Measurements from ENCODE around the gene LRRC71. TPM values are rescaled to one million over a fixed set of nuclear protein-coding genes. Genes with fewer than 3 reads are reported as not detected.
A peak's percentile ranks its signal among the peaks of the same experiment; 100 is the strongest.

LRRC71 gene
- total RNA-seq, 4 donors from 2014 or later: 0.60 to 0.78 (median 0.66) TPM; not detected in 1

DNA sequence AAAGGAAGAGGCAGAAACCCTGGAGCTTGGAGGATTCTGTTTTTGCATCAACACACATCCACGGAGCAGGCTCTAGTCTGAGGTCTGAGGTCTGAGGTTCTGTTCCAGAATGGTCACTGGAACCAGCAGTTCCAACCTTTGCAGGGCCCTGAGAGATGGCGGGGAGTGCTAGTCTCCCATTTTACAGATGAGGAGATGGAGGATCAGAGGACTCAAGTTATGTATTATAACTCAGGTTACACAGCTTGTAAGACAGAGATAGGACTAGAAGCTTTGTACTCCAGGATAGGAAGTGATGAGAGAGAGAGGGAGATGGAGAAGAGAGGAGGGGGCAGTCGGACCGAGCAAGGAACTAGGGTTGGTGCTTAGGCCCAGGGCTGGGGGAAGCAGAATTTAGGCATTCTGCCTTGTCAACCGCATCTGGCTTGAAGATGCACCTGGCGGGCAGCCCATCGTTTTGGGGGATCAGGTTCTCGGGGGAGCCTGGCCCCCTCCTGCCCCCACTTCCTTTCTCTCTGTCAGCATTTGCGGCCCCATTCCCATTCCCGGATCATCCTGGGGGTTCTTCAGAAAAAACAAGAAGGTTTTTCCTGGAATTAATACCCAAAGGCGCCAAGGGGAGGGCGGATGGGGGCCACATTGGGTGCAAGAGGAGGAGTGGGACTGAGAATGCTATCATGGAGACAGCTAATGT is 21.3 kb upstream of the LRRC71 start:
- Histone ChIP-seq H3K36me3 (no peaks in the 10 kb centered on the region), H3K27me3 (peaks cover 0 to 5% of the 10 kb centered on the region in 2 donors), H3K9me3 (no peaks in the 10 kb centered on the region), H3K4me1 (peaks cover 0 to 99% (median 55%) of the 10 kb centered on the region in 4 donors), H3K27ac (peak overlapping the region in 2 of 4 donors; percentile 69 to 97), H3K4me3 (no peak overlapping the region)
- DNase-seq (ENCODE audit: low spot score in 2 of 2): no peak
- TF ChIP-seq, protein P1, sequence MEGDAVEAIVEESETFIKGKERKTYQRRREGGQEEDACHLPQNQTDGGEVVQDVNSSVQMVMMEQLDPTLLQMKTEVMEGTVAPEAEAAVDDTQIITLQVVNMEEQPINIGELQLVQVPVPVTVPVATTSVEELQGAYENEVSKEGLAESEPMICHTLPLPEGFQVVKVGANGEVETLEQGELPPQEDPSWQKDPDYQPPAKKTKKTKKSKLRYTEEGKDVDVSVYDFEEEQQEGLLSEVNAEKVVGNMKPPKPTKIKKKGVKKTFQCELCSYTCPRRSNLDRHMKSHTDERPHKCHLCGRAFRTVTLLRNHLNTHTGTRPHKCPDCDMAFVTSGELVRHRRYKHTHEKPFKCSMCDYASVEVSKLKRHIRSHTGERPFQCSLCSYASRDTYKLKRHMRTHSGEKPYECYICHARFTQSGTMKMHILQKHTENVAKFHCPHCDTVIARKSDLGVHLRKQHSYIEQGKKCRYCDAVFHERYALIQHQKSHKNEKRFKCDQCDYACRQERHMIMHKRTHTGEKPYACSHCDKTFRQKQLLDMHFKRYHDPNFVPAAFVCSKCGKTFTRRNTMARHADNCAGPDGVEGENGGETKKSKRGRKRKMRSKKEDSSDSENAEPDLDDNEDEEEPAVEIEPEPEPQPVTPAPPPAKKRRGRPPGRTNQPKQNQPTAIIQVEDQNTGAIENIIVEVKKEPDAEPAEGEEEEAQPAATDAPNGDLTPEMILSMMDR (IDR thresholded peaks at IDR 0.05): no peak
- no peak for TF ChIP-seq POLR2A (IDR thresholded peaks at IDR 0.05)
- no peak for TF ChIP-seq EP300 (IDR thresholded peaks at IDR 0.05)
- WGBS, 2 donors: 70 to 72% methylated on average over 12 of the region's 12 CpGs

DNA sequence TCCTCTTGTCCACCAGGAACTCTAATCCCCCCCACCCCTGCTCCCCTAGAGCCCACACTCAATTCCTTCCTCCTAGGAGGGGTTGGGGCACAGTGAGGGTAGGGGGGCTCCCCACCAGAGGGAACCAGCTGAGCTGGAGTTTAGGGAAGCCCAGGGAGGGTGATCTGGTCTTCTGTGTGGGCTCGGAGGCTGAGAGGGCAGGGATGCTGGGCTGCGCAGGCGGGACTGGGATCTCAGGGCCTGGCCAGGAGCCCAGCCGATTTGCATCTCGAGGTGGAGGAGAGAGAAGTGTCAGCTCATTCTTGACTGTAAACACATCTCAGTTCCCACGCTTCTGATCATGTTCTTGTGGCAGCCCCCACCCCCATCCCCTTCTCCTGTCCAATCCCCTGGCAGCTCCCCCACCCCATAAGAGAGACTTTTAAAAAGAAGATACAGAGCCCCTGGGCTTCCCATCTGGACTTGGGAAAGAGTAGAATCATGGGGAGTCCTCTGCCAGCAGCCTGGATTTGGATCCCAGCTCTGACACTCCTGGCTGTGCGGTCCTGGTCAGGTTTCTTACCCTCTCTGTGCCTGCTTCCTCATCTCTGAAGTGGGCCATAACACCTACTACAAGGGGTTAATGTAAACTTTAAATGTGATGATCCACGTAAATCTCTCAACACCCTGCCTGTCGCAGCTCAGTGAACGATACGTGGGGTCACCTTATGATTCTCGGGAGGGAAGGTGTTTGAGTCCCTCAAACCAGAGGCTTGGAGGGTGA is 20.3 kb upstream of the LRRC71 start:
- H3K27me3 ChIP-seq: no peaks in the 10 kb centered on the region
- no peaks in the 10 kb centered on the region for H3K9me3 ChIP-seq
- peaks cover 0 to 100% (median 59%) of the 10 kb centered on the region in 4 donors for H3K4me1 ChIP-seq
- 49 to 57% methylated on average over 12 of the region's 12 CpGs for WGBS, 2 donors
- TF ChIP-seq EP300 (IDR thresholded peaks at IDR 0.05) (no peak), POLR2A (IDR thresholded peaks at IDR 0.05) (no peak)
- TF ChIP-seq, protein P1 (IDR thresholded peaks at IDR 0.05): no peak
- H3K4me3 ChIP-seq: no peak overlapping the region
- H3K36me3 ChIP-seq: peaks cover 0 to 3% (median 0%) of the 10 kb centered on the region in 3 donors
- DNase-seq (ENCODE audit: low spot score in 2 of 2): peak in 1 of 2 donors; percentile 33
- peak overlapping the region in 3 of 4 donors; percentile 7 to 97 (median 69) for H3K27ac ChIP-seq

DNA sequence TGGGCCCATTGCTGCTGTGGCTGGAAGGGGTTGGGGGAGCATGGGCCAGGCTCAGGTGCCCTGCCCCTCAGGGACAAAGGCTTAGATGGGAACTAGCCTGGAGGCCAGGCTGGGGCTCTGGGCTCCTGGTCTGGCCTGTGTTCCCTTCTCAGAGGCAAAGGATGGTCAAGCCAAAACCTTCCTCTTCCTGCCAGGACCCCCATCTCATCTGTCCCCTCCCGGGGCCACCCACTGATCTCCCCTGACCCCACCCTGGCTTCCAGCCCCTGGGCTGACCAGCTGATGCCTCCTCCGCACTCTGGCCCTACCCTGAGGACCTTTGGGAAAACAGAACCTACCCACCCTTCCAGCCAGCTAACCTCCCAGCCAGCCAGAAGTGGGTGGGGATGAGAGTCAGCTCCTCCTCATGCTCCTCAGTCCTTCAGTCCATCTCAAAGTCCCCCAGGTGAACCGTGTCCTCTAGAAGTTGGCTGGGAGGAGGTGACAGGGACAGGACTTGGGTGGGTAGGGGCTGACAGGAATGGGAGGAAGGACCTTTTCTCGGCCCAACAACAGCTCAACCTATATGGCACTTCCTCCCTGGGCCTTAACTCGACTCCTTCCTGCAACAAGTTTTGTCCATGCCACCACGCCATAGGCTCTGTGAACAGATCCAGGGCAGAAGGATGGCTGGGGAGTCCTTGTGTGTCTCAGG is 19.4 kb upstream of the LRRC71 start:
- no peak for TF ChIP-seq EP300 (IDR thresholded peaks at IDR 0.05)
- TF ChIP-seq, protein P1 (IDR thresholded peaks at IDR 0.05): no peak
- TF ChIP-seq POLR2A (IDR thresholded peaks at IDR 0.05): no peak
- H3K4me3 ChIP-seq: no peak overlapping the region
- H3K36me3 ChIP-seq: peaks cover 0 to 3% (median 0%) of the 10 kb centered on the region in 3 donors
- DNase-seq (ENCODE audit: low spot score in 2 of 2): no peak
- H3K27ac ChIP-seq: peak overlapping the region in 3 of 4 donors; percentile 19 to 97 (median 69)
- 56 to 62% methylated on average over 6 of the region's 6 CpGs for WGBS, 2 donors
- H3K4me1 ChIP-seq: peaks cover 0 to 100% (median 59%) of the 10 kb centered on the region in 4 donors
- no peaks in the 10 kb centered on the region for H3K27me3 ChIP-seq
- H3K9me3 ChIP-seq: no peaks in the 10 kb centered on the region

DNA sequence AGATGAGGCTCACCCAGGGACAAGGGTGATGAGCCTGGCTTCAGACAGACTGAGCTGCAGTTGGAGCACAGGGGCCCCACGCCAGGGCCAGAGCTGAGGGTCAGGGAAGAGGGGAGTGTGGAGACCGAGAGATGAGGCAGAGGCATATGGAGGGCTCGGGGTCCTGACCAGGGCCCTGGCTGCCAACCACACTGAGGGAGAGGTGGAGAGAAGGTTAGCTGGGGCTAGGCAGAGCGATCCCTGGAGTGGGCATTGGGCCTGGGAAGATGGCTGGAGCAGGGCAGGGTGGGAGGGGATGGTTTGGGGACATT is 18.9 kb upstream of the LRRC71 start:
- Histone ChIP-seq H3K27ac (peak overlapping the region in 3 of 4 donors; percentile 19 to 97 (median 69)), H3K4me3 (no peak overlapping the region), H3K36me3 (peaks cover 0 to 8% (median 0%) of the 10 kb centered on the region in 3 donors), H3K4me1 (peaks cover 0 to 100% (median 59%) of the 10 kb centered on the region in 4 donors), H3K9me3 (no peaks in the 10 kb centered on the region), H3K27me3 (no peaks in the 10 kb centered on the region)
- TF ChIP-seq EP300 (IDR thresholded peaks at IDR 0.05): no peak
- WGBS, 2 donors: 53 to 69% methylated on average over 4 of the region's 4 CpGs
- DNase-seq (ENCODE audit: low spot score in 2 of 2): no peak

DNA sequence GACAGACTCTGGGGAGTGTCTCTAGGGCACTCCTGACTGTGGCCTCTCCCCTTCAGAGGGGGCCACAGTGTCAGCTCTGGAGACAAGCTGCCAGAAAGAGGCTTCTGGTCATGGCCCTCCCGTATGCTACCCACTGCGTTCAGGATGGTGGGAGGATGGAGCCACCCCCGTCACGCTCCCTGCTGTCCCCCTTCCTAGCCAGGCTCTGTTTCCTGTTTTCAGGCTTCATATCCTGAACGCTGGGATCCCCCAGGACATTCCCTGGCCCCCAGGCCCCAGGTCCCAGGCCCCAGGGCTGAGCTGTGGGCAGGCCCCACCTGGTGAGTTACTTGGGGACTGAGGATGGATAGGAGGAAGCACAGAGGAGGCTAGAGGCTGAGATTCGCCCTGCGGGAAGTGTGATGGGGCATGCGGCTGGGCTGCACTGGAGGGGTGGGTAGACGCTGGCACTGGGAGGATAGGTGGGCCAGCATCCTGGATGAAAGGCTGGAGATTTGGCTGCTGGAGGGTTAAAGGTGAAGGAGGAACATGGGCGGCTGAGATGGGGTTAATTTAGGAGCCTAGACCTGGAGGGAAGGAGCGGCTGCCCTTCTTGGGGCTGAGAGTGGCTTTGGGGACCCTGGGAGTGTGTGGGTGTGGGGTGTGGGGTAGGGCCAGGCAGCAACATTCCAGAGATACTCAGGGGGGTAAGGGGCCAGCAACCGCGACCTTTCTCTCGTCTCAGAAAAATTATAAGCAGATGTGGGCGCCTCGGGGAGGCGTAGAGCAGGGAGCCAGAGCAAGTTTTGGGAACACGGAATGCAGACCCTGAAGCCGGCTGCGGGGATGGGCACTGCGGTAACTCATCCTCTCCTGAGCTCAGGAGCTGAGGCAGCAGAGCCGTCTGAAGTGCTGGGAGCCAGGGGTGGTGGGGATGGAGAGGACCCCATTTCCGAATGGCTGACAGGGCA is 18.2 kb upstream of the LRRC71 start:
- Histone ChIP-seq H3K27ac (peak overlapping the region in 3 of 4 donors; percentile 19 to 97 (median 69)), H3K4me3 (no peak overlapping the region), H3K4me1 (peaks cover 0 to 100% (median 58%) of the 10 kb centered on the region in 4 donors), H3K36me3 (peaks cover 0 to 15% (median 0%) of the 10 kb centered on the region in 3 donors), H3K9me3 (no peaks in the 10 kb centered on the region), H3K27me3 (peaks cover 0 to 3% of the 10 kb centered on the region in 2 donors)
- WGBS, 2 donors: 29 to 35% methylated on average over 22 of the region's 23 CpGs
- DNase-seq (ENCODE audit: low spot score in 2 of 2): no peak
- TF ChIP-seq EP300 (IDR thresholded peaks at IDR 0.05) (no peak), POLR2A (IDR thresholded peaks at IDR 0.05) (no peak)
- TF ChIP-seq, protein P1 (IDR thresholded peaks at IDR 0.05): no peak
